ENCODE data around the gene ROR2.

Gene ROR2

DNA sequence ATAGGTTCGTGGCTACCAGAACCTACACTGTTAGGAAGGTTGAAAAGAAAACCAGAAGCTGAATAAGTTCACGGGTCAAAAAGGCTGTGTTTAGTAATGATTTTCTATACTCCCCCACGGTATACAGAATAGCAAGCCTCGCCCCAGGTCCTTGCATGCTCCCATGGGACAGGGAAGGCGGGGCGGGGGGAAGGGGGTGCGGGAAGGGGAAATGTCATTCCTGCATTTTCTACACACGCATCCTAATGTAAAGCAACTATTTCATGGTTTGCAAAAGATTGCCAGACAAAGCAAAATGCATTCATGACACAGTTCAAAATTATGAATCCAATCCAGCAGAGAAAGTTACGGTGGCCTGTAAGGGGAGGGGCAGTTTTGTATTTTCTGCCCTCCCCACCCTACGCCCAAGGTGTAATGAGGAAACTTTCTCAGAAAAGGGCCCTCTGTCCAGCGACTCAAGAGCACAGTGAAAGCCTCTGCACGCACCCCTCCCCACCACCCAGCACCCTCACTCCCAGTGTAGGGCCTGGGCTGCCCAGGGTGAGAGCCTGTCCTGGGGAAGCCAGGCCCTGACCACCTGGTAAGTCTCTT lies 105.2 kb downstream of the ROR2 start:
- Histone ChIP-seq H3K27me3 (ENCODE audit: insufficient read depth, low read depth) (no peaks in the 10 kb centered on the region), H4K20me1 (ENCODE audit: insufficient read depth) (no peaks in the 10 kb centered on the region), H3K4me2 (no peak overlapping the region), H3K4me1 (ENCODE audit: low read depth, poor library complexity, severe bottlenecking) (peaks cover 4% of the 10 kb centered on the region), H2AFZ (ENCODE audit: low read depth) (no peak overlapping the region), H3K36me3 (ENCODE audit: insufficient read depth) (no peaks in the 10 kb centered on the region), H3K9ac (no peak overlapping the region), H3K79me2 (ENCODE audit: insufficient read depth, low read depth) (no peaks in the 10 kb centered on the region), H3K27ac (no peak overlapping the region), H3K4me3 (IDR thresholded peaks at IDR 0.05; ENCODE audit: insufficient read depth, low read depth, low read length) (no peak overlapping the region)
- TF ChIP-seq, protein P1, sequence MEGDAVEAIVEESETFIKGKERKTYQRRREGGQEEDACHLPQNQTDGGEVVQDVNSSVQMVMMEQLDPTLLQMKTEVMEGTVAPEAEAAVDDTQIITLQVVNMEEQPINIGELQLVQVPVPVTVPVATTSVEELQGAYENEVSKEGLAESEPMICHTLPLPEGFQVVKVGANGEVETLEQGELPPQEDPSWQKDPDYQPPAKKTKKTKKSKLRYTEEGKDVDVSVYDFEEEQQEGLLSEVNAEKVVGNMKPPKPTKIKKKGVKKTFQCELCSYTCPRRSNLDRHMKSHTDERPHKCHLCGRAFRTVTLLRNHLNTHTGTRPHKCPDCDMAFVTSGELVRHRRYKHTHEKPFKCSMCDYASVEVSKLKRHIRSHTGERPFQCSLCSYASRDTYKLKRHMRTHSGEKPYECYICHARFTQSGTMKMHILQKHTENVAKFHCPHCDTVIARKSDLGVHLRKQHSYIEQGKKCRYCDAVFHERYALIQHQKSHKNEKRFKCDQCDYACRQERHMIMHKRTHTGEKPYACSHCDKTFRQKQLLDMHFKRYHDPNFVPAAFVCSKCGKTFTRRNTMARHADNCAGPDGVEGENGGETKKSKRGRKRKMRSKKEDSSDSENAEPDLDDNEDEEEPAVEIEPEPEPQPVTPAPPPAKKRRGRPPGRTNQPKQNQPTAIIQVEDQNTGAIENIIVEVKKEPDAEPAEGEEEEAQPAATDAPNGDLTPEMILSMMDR (conservative IDR thresholded peaks at IDR 0.05; ENCODE audit: low read depth, low read length) = no peak

DNA sequence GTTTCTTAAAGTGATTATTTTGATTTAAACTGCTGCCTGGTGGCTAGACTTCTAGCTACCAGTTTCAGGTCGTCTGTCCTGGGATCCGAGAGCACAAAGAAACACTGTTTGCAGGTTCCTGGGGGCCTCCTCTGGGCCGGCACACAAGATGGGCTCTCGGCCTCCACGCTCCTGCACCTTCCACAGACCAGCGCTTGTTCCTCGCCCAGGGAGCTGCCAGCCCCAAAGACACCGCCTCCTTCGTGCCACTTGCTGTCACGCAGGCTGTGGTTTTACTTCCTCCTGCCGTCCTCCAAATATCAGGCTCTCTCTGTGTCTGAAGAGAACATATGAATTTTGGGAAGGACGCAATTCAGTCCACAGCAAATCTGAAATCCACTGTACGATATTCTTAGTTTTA lies 105.8 kb downstream of the ROR2 start:
- Histone ChIP-seq H3K9ac (no peak overlapping the region), H3K27ac (no peak overlapping the region), H3K79me2 (ENCODE audit: insufficient read depth, low read depth) (no peaks in the 10 kb centered on the region), H3K36me3 (ENCODE audit: insufficient read depth) (no peaks in the 10 kb centered on the region), H4K20me1 (ENCODE audit: insufficient read depth) (no peaks in the 10 kb centered on the region), H3K4me3 (IDR thresholded peaks at IDR 0.05; ENCODE audit: insufficient read depth, low read depth, low read length) (no peak overlapping the region), H2AFZ (ENCODE audit: low read depth) (no peak overlapping the region), H3K4me2 (no peak overlapping the region), H3K4me1 (ENCODE audit: low read depth, poor library complexity, severe bottlenecking) (peaks cover 4% of the 10 kb centered on the region), H3K27me3 (ENCODE audit: insufficient read depth, low read depth) (no peaks in the 10 kb centered on the region)
- TF ChIP-seq, protein P1 (conservative IDR thresholded peaks at IDR 0.05; ENCODE audit: low read depth, low read length) = no peak

DNA sequence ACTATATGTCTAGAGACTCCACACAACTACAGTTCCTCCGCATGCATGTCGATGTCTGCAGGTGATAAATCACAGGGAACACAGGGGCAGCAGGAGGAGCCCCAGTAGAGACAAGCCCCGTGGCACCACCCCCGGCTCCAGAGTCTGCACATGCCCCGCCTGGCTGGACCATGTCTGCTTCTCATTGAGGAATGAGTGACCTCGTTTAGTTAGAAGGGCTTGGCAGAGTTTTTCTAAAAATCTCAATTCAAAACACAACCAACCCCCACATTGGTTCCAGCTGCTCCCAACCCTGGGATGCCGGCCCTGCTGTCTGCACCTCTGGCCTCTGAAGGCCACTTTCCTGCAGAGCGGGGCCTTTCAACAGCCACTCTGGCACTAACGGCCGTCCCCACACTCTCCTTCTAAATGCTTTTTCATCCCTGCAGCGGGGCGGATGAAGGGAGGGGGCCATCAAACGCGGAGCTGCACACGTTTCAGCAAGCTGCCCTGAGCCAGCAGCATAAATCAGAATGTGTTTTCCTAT lies 106.3 kb downstream of the ROR2 start:
- TF ChIP-seq, protein P1 (conservative IDR thresholded peaks at IDR 0.05; ENCODE audit: low read depth, low read length) = no peak
- Histone ChIP-seq H2AFZ (ENCODE audit: low read depth) (no peak overlapping the region), H3K27ac (no peak overlapping the region), H3K9ac (no peak overlapping the region), H4K20me1 (ENCODE audit: insufficient read depth) (no peaks in the 10 kb centered on the region), H3K4me2 (no peak overlapping the region), H3K36me3 (ENCODE audit: insufficient read depth) (no peaks in the 10 kb centered on the region), H3K4me1 (ENCODE audit: low read depth, poor library complexity, severe bottlenecking) (peaks cover 4% of the 10 kb centered on the region), H3K79me2 (ENCODE audit: insufficient read depth, low read depth) (no peaks in the 10 kb centered on the region), H3K27me3 (ENCODE audit: insufficient read depth, low read depth) (no peaks in the 10 kb centered on the region), H3K4me3 (IDR thresholded peaks at IDR 0.05; ENCODE audit: insufficient read depth, low read depth, low read length) (no peak overlapping the region)

DNA sequence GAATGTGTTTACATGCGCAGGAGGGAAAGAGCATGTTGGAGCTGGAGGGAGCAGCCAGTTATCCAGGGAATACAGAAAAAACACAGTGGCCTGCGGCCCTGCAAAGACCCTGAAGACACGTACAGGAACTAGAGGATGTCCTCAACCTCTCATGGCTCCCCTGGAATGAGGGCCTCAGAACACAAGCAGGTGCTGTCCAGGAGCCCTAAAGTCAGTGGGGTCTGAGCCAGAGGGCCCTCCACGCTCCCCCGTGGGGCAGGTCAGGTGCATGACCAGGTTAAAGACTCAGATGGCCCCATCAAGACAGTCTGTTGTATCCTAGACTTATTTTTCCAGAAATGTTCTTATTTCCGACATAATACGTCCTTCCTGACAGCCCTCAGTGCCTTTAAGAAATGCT lies 106.9 kb downstream of the ROR2 start:
- Histone ChIP-seq H3K36me3 (ENCODE audit: insufficient read depth) (no peaks in the 10 kb centered on the region), H3K9ac (no peak overlapping the region), H2AFZ (ENCODE audit: low read depth) (no peak overlapping the region), H3K27me3 (ENCODE audit: insufficient read depth, low read depth) (no peaks in the 10 kb centered on the region), H3K4me1 (ENCODE audit: low read depth, poor library complexity, severe bottlenecking) (peaks cover 4% of the 10 kb centered on the region), H3K79me2 (ENCODE audit: insufficient read depth, low read depth) (no peaks in the 10 kb centered on the region), H4K20me1 (ENCODE audit: insufficient read depth) (no peaks in the 10 kb centered on the region), H3K4me2 (no peak overlapping the region), H3K27ac (no peak overlapping the region), H3K4me3 (IDR thresholded peaks at IDR 0.05; ENCODE audit: insufficient read depth, low read depth, low read length) (no peak overlapping the region)
- TF ChIP-seq, protein P1 (conservative IDR thresholded peaks at IDR 0.05; ENCODE audit: low read depth, low read length) = no peak

Data from KMS-11 (cell line).